B cell (primary cell): ENCODE data around the gene RAB3C. TPM values are rescaled to one million over a fixed set of nuclear protein-coding genes. Genes with fewer than 3 reads are reported as not detected.

Experiments used
- ATAC-seq: fragments of 200-7000 bp; cut with Tn5 transposase; one replicate; pipeline ENCODE4 v1.10.0; 2021; ENCODE audit warnings: low read depth, mild to moderate bottlenecking, moderate number of reproducible peaks, moderate library complexity
- CTCF ChIA-PET: fragments of 350-600 bp; sonication (Branson Sonifier 250); formaldehyde crosslinking; loops from one replicate; lab custom pipeline; 2021; ENCODE audit warnings: antibody characterized with exemption, inconsistent platforms; lab: Charles Lee
- POLR2A ChIA-PET: fragments of 350-600 bp; sonication (Branson Sonifier 250); formaldehyde crosslinking; loops from one replicate; lab custom pipeline; 2021; ENCODE audit warnings: antibody characterized with exemption; lab: Charles Lee
- DNase-seq: peaks from one replicate; pipeline ENCODE4 v3.0.0; 2013
- H2AFZ ChIP-seq: 2 replicates; pipeline ENCODE4 v1.6.1; 2012; ENCODE audit warnings: mild to moderate bottlenecking, low read depth, low read length; ENCODE audit not compliant: insufficient read depth, poor library complexity, severe bottlenecking
- H3K27ac ChIP-seq, 2 donors: 1 replicate in 1 of 2; 2 replicates in 1 of 2; pipeline ENCODE4 v1.5.1; 2012 to 2013; ENCODE audit warnings: low read length in 2 of 2, mild to moderate bottlenecking in 2 of 2, moderate library complexity in 1 of 2
- H3K27me3 ChIP-seq, 4 experiments: fragments of 200-600 bp in 1 of 4; sonication (generic) in 1 of 4; replicated peaks in 1 of 4; 1 replicate in 2 of 4; 2 replicates in 2 of 4; pipeline versions ENCODE4 v1.6.1 to v1.7.0; 2013 to 2016; ENCODE audit warnings: low read length in 3 of 4, mild to moderate bottlenecking in 2 of 4, mixed read lengths in 1 of 4, moderate library complexity in 1 of 4; ENCODE audit not compliant: insufficient read depth in 4 of 4, control insufficient read depth in 3 of 4; ENCODE audit errors: control extremely low read depth in 1 of 4
- H3K36me3 ChIP-seq, 2 experiments: replicated peaks in 1 of 2; 1 replicate in 1 of 2; 2 replicates in 1 of 2; pipeline versions ENCODE4 v1.6.1 to v1.7.1; 2013; ENCODE audit warnings: low read length in 1 of 2; ENCODE audit not compliant: insufficient read depth in 2 of 2, control insufficient read depth in 1 of 2; ENCODE audit errors: control extremely low read depth in 1 of 2, extremely low read depth in 1 of 2
- H3K4me1 ChIP-seq, 2 donors: fragments of 200-600 bp in 1 of 2; sonication (generic) in 1 of 2; 1 replicate in 1 of 2; 2 replicates in 1 of 2; pipeline versions ENCODE4 v1.5.1 to v1.6.1; 2013 to 2017; ENCODE audit warnings: low read length in 2 of 2; ENCODE audit not compliant: control insufficient read depth in 2 of 2, insufficient read depth in 2 of 2
- H3K4me2 ChIP-seq: replicated peaks from 2 replicates; pipeline ENCODE3; 2012; ENCODE audit warnings: mild to moderate bottlenecking, low read depth, low read length; ENCODE audit not compliant: poor library complexity, severe bottlenecking
- H3K4me3 ChIP-seq, 5 experiments: fragments of 200-600 bp in 1 of 5; sonication (generic) in 1 of 5; 1 replicate in 3 of 5; 2 replicates in 2 of 5; pipeline versions ENCODE4 v1.5.1 to v1.7.0; 2011 to 2016; ENCODE audit warnings: low read length in 4 of 5, mild to moderate bottlenecking in 4 of 5, low read depth in 2 of 5, control low read depth in 1 of 5, moderate library complexity in 1 of 5; ENCODE audit not compliant: insufficient read depth in 1 of 5; ENCODE audit errors: control extremely low read depth in 1 of 5, extremely low read depth in 1 of 5
- H3K79me2 ChIP-seq: fragments of 200-600 bp; sonication (generic); one replicate; pipeline ENCODE4 v1.6.0; 2016; ENCODE audit warnings: low read length; ENCODE audit not compliant: control insufficient read depth, insufficient read depth
- H3K9ac ChIP-seq: fragments of 200-600 bp; sonication (generic); 2 replicates; pipeline ENCODE4 v1.6.1; 2017; ENCODE audit warnings: mild to moderate bottlenecking, low read length, moderate library complexity
- H3K9me3 ChIP-seq, 3 donors: one replicate each; pipeline versions ENCODE4 v1.6.1 to v1.7.1; 2013; ENCODE audit warnings: low read length in 2 of 3; ENCODE audit not compliant: control insufficient read depth in 2 of 3, insufficient read depth in 1 of 3; ENCODE audit errors: control extremely low read depth in 1 of 3
- H4K20me1 ChIP-seq: 2 replicates; pipeline ENCODE4 v1.6.0; 2012; ENCODE audit warnings: mild to moderate bottlenecking, low read length; ENCODE audit not compliant: insufficient read depth, control insufficient read depth, poor library complexity, severe bottlenecking
- H3K27ac Mint-ChIP-seq: one replicate; pipeline ENCODE4 v1.8.0; 2021; ENCODE audit warnings: mixed read lengths
- H3K27me3 Mint-ChIP-seq: one replicate; pipeline ENCODE4 v1.8.0; 2021; ENCODE audit warnings: mixed read lengths
- H3K4me1 Mint-ChIP-seq: one replicate; pipeline ENCODE4 v1.8.0; 2021; ENCODE audit warnings: mixed read lengths
- H3K4me3 Mint-ChIP-seq: one replicate; pipeline ENCODE4 v1.8.0; 2021; ENCODE audit warnings: mixed read lengths
- H3K9me3 Mint-ChIP-seq: one replicate; pipeline ENCODE4 v1.8.0; 2022; ENCODE audit warnings: mixed read lengths; ENCODE audit not compliant: insufficient read depth
- EZH2 ChIP-seq: IDR thresholded peaks from 2 replicates; pipeline ENCODE4 v1.6.1; 2012; ENCODE audit warnings: borderline replicate concordance, low read depth, mild to moderate bottlenecking, moderate library complexity, low read length; ENCODE audit not compliant: insufficient read depth, poor library complexity, severe bottlenecking
- WGBS: methylation state at CpG from one replicate; pipeline ENCODE4 v1.1.5; 2013; ENCODE audit warnings: missing lambda C conversion rate; ENCODE audit not compliant: insufficient coverage; 5-methylcytosine and 5-hydroxymethylcytosine counted together
- intact Hi-C: fragments of 100-400 bp; cut with micrococcal nuclease; formaldehyde crosslinking; loops from one replicate; pipeline ENCODE4 v1.10.0; 2022
- polyA plus RNA-seq: library from polyadenylated mRNA; depleted of rRNA; stranded (reverse); fragments of >200 nt; gene quantifications from 2 replicates; pipeline ENCODE4 v1.2.3, GENCODE V29; 2012
- total RNA-seq, 2 donors: library from RNA; stranded (reverse); fragments of 120-200 nt in 1 of 2; gene quantifications; 1 replicate in 1 of 2; 2 replicates in 1 of 2; pipeline versions ENCODE4 v1.2.3 to v1.2.4, GENCODE V29; 2013 to 2022
- TF ChIP-seq, protein P1 (sequence below): fragments of 200-600 bp; IDR thresholded peaks from one replicate; pipeline ENCODE4 v1.8.0; 2022; ENCODE audit warnings: antibody characterized with exemption, mild to moderate bottlenecking

The RAB3C gene
- total and polyA plus RNA-seq, 2 donors (not counting 1 experiment from before 2014, with no cell fraction given): 0.20 to 0.58 TPM

DNA sequence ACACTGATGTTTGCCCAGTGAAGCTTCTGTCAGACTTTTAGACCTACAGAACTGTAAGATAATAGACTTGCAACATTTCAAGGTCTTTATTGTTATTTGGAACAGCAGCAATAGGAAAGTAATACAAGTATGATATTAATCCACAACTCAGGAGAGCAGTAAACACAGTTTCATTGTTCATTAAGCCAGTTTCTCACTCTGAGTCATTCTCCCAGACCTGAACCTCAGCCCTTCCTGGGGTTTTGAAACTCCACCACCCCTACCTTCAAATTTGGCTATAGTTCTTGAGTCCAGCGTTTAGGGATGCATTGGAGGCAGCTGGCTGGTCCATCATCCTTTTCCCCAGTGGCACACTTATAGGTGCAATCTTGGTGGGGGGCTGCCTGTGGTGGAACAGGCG is 203.2 kb downstream of the RAB3C start:
- no peak overlapping the region for H3K9ac ChIP-seq
- no peak for DNase-seq
- TF ChIP-seq EZH2: no peak
- TF ChIP-seq, protein P1, sequence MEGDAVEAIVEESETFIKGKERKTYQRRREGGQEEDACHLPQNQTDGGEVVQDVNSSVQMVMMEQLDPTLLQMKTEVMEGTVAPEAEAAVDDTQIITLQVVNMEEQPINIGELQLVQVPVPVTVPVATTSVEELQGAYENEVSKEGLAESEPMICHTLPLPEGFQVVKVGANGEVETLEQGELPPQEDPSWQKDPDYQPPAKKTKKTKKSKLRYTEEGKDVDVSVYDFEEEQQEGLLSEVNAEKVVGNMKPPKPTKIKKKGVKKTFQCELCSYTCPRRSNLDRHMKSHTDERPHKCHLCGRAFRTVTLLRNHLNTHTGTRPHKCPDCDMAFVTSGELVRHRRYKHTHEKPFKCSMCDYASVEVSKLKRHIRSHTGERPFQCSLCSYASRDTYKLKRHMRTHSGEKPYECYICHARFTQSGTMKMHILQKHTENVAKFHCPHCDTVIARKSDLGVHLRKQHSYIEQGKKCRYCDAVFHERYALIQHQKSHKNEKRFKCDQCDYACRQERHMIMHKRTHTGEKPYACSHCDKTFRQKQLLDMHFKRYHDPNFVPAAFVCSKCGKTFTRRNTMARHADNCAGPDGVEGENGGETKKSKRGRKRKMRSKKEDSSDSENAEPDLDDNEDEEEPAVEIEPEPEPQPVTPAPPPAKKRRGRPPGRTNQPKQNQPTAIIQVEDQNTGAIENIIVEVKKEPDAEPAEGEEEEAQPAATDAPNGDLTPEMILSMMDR: no peak
- Mint-ChIP-seq H3K9me3 (peaks cover 6% of the 10 kb centered on the region), H3K27ac (no peak overlapping the region), H3K27me3 (peaks cover 9% of the 10 kb centered on the region), H3K4me3 (no peak overlapping the region), H3K4me1 (peaks cover 4% of the 10 kb centered on the region)
- H3K27ac ChIP-seq: no peak overlapping the region
- CTCF ChIA-PET: no interaction called here
- H3K4me2 ChIP-seq: no peak overlapping the region
- intact Hi-C loops: no loop called here
- no peak overlapping the region for H2AFZ ChIP-seq
- peaks cover 0 to 8% (median 2%) of the 10 kb centered on the region in 3 donors for H3K9me3 ChIP-seq
- no peaks in the 10 kb centered on the region for H3K36me3 ChIP-seq
- no peak overlapping the region for H3K4me3 ChIP-seq
- H3K79me2 ChIP-seq: no peaks in the 10 kb centered on the region
- ATAC-seq: no peak
- POLR2A ChIA-PET: no interaction called here
- no peaks in the 10 kb centered on the region for H3K4me1 ChIP-seq
- peaks cover 0 to 7% (median 0%) of the 10 kb centered on the region in 4 experiments for H3K27me3 ChIP-seq
- 20% methylated on average over 1 of the region's 2 CpGs for WGBS
- H4K20me1 ChIP-seq: no peaks in the 10 kb centered on the region

DNA sequence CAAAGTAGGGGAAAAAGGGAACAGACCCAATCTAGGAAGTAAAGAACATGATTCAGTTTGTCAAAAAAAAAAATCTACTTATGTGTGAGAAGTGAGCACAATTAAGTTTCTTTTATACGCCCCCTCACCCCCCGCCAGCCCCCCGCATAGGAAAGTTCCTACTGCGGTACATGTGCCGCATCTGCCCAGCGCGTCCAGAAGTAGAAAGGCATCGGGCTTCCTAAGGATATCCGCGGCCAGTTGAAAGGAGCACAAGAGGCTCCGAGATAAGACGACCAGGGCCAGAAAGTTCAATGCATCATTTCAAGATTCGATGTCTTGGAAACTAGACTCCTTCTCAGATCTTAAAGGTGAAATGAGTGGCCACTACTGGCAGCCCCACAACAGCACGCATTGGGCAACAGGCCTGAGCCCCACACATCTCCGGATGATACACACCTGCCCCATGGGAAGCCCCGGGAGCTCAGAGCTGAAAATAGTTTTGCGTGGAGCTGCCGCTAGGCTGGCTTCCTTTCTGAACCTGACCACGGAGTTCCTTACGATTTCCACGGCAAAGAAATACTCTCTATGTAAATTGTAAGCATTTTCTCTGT is 203.9 kb downstream of the RAB3C start:
- Mint-ChIP-seq H3K4me3 (peak overlapping the region; percentile 27), H3K4me1 (peaks cover 4% of the 10 kb centered on the region), H3K9me3 (peaks cover 6% of the 10 kb centered on the region), H3K27me3 (peaks cover 9% of the 10 kb centered on the region), H3K27ac (no peak overlapping the region)
- ATAC-seq (no peak), DNase-seq (no peak)
- no peak overlapping the region for H3K27ac ChIP-seq
- TF ChIP-seq EZH2: no peak
- TF ChIP-seq, protein P1: no peak
- H3K79me2 ChIP-seq: no peaks in the 10 kb centered on the region
- no peaks in the 10 kb centered on the region for H4K20me1 ChIP-seq
- H3K4me3 ChIP-seq: no peak overlapping the region
- H3K4me2 ChIP-seq: peak overlapping the region; percentile 26
- H3K36me3 ChIP-seq: no peaks in the 10 kb centered on the region
- no peak overlapping the region for H3K9ac ChIP-seq
- peak overlapping the region; percentile 25 for H2AFZ ChIP-seq
- peaks cover 0 to 8% (median 2%) of the 10 kb centered on the region in 3 donors for H3K9me3 ChIP-seq
- intact Hi-C loops: no loop called here
- peaks cover 0 to 7% (median 0%) of the 10 kb centered on the region in 4 experiments for H3K27me3 ChIP-seq
- CTCF ChIA-PET: no interaction called here
- H3K4me1 ChIP-seq: no peaks in the 10 kb centered on the region
- POLR2A ChIA-PET: no interaction called here
- 64% methylated on average over 16 of the region's 21 CpGs for WGBS
